Stimulated activated CD4-positive, alpha-beta T cell treated with anti-CD3 and anti-CD28 coated beads, TNF-alpha, amount 100 ng/mL, for 1 hour (primary cell): ENCODE data around the gene SH2B2.
"Not testable (repeated sequence)": the region's sequence is repeated elsewhere in the genome, so short reads cannot be mapped to it uniquely, and the experiment has no call there.

Experiments used
- DNase-seq, 3 donors: peaks; one replicate each; pipeline ENCODE4 v3.0.0-alpha.2; 2020; ENCODE audit warnings: low read depth in 3 of 3, low spot score in 1 of 3

The SH2B2 gene

DNA sequence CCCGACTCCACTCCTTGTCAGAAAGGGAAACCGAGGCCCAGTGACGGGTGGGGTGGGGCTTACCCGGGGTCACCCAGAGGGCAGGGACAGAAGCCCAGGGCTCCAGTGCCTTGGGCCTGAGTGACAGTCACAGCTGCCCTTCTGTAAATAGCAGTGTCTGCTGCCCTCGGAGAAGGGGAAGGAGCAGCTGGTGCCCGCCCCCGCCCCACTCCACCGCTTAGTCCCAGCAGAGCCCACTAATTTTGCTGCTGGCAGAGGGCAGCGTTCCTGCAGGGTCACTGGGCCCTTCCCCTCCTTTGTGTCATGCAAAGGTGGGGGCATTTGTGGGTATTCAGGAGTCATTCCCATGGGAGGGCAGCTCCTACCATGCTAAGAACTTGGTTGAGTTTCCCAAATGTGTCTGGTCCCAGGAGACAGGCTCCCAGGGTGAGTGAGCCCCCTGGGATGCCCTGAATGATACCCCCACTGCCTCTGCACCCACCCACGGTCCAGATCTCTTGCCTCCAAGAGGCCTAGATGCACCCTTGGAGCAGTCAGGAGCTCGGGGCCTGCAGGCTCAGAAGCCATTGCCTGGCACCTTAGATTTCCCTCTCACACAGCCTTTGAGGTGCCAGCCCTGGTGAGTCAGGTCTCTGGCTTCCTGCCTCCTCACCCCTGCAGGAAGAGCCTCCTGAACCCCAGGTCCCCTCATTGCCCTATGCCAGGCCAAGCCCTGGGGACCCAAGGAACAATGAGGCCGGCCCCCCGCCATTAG lies 17.2 kb downstream of the SH2B2 start:
- DNase-seq = no peak

DNA sequence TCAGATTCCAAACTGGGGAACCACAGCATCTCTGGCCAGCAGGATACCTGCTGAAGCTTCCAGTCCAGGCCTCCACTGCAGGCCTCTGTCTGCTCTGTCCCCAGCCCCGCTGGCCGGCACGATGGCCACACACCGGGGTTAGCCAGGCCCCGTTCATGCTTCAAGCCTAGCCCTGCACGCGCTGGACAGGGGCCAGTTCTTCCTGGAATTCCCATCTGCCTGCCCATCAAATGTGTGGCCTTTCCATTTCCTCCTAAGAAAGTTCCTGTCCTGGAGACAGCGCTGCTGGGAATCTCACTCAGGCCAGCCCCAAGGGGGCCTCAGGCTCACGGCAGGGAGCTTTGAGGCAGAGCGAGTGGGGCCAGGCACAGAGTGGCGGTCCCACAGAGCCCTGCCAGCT lies 18.0 kb downstream of the SH2B2 start:
- DNase-seq = no peak

DNA sequence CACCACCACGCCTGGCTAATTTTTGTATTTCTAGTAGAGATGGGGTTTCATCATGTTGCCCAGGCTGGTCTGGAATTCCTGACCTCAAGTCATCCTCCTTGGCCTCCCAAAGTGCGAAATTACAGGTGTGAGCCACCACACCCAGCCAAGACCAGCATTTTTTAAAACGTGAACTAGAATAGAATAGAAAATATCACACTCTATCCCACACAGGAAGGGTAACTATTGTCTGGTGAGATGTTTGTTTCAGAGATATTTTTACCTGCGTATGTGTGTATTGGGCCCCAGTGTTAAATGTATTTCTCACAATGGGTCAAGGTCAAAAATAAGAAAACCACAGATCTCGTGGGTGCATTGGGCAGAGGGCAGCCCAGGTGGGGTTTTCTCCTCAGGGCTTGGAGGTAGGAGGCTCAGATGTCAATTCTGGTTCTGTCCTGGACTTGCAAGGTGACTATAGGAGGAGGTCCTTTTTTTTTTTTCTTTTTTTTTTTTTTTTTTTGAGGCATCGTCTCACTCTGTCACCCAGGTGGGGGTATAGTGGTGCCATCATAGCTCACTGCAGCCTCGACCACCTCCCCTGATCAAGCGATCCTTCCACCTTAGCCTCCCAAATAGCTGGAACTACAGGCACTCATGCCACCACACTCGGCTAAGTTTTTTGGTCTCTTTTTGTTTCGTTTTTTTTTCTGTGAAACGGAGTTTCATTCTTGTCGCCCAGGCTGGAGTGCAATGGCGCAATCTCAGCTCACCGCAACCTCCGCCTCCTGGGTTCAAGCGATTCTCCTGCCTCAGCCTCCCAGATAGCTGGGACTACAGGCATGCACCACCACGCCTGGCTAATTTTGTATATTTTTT lies 19.0 kb downstream of the SH2B2 start:
- no peak for DNase-seq

DNA sequence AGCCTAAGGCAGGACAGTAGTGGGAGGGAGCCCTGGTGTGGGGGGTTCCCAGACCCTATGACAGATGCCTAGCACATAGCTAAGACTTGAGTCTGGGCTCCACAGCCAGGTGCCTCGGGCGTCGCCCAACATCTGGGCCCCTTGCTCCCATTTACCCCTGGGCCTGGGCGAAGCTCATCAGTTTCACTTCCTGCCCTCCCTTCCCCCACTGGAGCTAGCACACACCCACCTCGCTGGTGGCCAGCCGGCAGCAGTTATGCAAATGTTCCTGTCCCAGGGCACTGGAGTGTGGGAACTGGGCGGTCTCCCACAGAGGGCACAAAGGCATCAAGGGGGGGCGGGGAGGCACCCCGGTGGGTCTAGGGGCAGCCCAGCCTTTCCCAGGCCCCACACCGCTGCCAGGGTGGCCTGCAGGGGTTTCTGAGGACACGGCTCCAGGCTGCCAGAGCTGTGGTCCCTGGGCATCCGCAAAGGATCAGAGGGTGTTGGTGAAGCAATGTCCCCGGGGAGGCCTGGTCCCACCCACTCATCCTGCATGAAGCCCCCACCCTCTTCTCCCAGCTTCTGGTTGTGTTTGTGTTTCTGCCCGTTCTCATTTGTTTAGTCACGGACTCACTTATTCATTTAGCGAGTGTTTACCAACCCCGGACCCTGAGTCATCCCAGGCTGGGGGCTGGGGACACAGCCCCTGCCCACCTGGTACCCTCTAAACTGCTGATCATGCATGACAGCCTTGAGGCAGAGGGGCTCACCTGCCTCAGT lies 20.4 kb downstream of the SH2B2 start:
- DNase-seq = no peak

DNA sequence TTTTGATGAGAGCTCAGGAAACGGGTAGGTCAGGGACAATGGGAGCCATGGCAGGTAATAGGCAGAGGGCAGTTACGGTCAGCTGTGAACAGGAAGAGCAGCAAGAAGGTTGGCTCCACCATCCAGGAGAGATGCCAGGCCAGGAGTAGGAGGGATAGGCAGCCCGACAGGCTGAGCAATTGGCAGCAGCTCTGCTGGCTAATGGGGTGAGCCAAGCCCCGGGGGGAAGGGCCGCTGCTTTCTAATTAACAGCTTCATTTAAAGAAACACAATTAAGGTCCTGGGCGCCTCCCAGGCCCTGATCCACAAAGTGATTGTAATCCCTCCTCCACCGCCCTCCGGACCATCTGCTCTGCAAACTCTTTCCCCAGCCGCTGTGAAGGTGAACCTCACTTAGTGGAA lies 23.7 kb downstream of the SH2B2 start:
- no peak for DNase-seq

DNA sequence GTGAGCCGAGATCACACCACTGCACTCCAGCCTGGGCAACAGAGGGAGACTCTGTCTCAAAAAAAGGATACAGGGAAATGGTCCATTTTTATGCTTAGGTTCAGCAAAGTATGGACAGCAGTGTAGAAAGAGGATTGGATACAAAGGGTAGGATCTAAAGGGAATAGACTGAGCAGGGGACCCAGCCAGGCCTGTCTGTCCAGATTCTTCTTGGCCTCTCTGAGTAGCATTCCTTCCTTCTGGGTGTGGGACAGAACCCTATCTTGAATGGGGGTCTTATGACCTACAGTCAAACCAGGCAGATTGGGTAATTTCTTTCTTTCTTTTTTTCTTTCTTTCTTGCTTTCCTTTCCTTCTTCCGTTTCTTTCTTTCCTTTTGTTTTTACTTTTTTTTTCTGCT lies 25.6 kb downstream of the SH2B2 start:
- no peak for DNase-seq

DNA sequence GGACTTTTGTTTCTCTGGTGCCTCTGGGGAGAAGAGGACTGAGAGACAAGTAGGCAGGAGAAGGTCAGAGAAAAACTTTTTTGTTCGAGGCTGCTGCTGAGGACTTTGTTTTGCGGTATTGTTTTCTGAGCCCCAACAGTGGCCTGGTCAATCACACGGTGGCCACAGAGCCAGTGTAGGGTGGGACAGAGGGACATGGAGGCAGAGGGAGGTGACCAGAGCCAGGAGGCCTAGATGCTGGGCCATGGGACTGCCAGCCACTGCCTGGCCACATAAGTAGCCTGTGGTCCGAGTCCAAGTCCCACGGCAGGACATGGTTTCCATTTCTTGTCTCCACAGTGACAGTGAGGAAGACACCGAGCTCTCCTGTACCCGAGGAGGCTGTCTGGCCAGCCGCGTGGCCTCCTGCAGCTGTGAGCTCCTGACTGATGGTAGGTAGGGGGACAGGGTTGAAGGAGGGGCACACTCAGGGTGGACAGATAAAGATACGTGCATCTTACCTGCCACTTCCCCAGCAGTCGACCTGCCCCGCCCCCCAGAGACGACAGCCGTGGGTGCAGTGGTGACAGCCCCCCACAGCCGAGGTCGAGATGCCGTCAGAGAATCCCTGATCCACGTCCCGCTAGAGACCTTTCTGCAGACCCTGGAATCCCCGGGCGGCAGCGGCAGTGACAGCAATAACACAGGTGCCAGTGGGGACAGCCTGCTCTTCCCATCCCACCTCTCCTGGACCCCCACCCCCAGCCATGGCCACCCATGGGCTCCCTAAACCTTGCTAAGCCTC lies 27.5 kb downstream of the SH2B2 start:
- no peak for DNase-seq

DNA sequence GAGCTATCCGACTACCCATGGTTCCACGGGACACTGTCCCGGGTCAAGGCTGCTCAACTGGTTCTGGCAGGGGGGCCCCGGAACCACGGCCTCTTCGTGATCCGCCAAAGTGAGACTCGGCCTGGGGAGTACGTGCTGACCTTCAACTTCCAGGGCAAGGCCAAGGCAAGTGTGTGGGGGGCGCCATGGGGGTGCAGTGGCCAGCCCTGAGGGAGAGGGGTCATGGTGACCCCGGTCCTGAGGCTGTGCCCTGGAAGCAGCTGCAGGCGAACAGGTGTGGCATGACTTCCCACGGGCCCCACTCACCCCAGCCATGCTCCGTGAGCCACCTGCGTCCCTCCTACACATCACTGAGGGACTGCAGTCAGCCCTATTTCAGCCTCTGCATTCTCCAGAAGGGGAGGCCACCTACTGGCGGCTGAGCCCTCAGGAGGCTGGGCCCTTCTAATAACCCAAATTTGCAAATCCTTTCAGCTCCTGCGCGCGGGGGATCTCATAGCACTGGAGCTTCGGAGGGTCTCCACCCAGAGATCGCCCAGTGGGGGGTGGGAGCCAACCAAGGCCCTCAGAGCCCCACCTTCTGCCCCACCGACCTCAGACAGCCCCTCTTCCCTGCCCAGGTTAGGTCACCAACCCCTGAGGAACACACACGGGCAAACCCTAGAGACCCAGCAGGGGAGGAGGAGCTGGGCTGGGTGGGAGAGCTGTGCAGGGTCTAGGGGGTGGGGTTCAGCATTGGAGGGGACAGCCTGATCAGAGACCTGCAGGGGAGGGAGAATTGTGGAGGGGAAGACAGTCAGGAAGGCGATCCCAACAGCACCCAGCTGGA lies 30.8 kb downstream of the SH2B2 start:
- DNase-seq = no peak

DNA sequence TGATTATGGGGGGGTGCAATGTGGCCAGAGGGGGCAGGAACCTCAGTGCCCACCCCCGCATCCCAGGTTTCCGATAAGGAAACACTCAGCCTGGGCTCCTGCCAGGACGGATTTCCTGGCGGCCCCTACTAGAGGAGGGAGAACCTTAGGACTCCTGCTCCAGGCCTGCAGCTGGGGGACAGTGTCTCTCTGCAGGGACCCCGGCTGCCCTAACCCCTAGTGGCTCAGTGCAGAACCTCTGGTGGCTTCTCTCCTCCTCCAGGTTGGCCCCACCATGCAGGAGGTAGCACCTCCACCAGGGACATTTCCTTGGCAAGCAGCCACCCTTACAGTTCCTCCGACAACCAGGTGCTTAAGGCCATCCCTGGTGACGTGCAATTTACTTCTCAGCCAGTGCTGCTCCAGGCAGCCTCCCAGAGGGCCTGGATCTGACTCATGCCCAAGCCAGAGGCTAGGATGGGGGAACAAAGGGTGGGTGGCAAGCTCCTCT lies 31.9 kb downstream of the SH2B2 start:
- DNase-seq = no peak

DNA sequence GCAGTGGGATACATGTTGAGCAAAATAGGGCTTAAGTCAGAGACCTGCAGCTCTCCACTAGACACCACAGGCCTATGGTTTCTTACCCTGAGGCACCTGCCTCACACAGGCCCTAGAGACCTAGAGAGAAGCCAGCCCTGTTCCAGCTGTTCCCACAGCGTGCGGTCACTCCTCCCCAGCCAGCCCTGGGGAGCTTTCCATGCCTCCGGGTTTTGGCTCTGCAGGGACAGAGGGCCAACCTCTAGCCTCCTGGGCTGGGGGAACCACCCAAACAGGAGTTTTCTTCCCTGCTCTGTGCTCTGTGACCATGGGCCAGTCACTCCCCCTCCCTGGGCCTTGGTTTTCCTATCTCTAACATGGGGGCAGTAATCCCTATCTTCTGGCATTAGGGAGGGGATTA lies 33.0 kb downstream of the SH2B2 start:
- no peak for DNase-seq

DNA sequence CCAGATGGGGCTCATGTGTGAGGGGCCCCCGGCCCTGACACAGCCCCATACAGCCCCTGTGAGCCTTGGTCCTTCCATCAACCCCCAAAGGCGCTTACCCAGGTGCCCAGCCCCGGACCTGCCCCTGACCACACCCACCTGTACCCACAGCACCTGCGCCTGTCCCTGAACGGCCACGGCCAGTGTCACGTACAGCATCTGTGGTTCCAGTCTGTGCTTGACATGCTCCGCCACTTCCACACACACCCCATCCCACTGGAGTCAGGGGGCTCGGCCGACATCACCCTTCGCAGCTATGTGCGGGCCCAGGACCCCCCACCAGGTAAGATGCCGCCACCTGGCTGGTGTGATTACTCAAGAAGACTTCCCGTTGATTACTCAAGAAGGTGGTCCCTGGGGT lies 33.5 kb downstream of the SH2B2 start:
- no peak for DNase-seq

DNA sequence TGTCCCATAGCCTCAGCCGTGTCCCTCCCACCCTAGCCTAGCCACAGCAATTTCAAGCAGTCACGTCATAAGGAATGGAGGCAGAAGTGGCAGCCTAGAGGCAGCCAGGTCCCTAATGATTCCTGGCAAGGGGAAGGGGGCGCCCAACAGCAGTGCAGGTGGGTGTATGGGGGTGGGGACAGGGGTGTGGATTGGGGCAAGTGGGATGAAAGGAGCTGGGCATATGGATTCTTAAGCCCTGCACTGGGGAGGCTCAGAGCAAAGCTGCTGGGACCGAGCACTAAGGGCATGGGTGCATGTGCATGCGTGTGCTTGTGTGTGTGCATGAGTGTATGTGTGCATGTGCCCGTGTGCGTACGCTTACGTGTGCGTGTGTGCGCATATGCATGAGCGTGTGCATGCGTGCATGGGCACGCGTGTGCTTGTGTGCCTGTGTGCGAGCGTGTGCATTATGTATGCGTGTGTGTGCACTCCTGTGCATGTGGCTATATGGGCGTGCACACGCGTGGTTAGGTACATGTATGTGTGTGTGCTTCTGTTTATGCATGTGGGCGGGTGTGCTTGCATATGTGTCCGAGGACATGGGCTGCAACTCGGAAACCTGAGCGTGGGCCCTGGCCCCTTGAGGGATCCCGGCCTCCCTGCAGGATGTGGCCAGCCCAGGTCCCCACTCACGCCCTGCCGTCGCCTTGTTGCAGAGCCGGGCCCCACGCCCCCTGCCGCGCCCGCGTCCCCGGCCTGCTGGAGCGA lies 34.1 kb downstream of the SH2B2 start:
- DNase-seq = no peak

DNA sequence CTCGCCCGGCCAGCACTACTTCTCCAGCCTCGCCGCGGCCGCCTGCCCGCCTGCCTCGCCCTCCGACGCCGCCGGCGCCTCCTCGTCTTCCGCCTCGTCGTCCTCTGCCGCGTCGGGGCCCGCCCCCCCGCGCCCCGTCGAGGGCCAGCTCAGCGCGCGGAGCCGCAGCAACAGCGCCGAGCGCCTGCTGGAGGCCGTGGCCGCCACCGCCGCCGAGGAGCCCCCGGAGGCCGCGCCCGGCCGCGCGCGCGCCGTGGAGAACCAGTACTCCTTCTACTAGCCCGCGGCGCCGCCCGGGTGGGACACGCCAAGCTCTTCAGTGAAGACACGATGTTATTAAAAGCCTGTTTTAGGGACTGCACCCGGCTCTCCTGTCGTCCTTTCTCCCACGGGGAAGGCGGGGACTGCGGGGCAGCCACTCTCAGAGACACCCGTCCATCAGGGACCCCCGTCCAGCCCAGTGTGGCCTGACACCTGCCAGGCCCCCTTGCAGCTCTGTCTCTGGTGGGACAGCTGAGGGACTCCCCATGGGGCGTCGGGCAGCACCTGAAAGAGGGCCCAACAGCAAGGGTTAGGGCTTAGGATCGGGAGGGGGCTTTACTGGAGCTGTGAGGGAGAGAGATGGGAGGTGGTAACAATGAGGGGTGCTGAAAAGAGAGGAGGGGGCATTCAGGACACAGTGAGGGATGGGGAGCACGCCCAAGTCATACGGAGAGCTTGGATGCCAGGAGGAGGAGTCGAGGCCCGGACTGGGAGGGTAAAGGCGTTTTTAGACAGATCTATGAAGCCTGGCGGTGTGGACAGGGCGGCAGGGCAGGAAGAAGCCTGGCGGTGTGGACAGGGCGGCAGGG lies 34.9 kb downstream of the SH2B2 start:
- no peak for DNase-seq

DNA sequence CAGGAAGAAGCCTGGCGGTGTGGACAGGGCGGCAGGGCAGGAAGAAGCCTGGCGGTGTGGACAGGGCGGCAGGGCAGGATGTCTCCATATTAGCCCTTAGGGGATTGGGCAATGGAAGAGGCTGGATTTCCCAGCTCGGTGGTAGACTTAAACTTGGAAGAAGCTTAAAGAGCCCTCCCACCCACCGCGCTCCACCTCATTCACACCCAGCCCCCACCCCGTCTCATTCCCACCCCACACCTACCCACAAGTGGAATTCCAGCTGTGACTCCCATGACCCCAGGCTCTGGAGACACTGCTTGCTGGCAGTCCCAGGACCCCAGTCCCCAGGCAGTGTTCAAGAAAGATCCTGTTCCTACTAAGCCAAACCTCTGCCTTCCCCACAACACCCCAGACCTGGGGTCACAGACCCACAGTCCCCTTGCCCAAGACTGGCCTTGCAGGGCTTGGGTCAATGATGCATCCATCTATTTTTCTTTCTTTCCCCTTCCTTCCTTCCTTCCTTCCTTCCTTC lies 35.6 kb downstream of the SH2B2 start:
- no peak for DNase-seq

DNA sequence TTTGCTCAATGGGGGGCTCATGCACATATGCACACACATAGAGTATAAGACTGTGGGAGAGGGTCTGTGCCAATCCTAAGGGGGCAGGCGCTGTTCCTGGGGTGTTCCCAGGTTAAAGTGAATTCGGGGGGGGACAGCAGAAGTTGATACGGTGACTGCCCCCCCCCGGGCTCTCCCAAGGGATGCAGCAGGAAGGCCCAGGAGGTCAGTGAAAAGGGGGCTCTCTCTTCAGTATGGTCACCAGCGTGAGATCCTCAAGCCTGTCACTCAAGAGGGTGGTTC lies 37.2 kb downstream of the SH2B2 start:
- DNase-seq = no peak

DNA sequence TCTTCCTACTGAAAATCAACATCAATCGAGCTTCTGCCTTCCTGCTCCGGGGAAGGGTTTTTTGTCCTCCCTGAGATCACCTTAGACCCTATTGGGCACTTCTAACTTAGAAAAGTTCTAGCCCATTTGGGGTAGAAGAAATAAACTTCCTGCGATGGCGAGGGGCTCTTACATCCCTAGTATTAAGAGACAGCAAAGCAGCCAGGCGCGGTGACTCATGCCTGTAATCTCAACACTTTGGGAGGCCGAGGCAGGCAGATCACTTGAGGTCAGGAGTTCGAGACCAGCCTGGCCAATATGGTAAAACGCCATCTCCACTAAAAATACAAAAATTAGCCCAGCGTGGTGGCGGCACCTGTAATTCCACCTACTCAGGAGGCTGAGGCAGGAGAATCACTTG lies 38.4 kb downstream of the SH2B2 start:
- DNase-seq = not testable (repeated sequence)

DNA sequence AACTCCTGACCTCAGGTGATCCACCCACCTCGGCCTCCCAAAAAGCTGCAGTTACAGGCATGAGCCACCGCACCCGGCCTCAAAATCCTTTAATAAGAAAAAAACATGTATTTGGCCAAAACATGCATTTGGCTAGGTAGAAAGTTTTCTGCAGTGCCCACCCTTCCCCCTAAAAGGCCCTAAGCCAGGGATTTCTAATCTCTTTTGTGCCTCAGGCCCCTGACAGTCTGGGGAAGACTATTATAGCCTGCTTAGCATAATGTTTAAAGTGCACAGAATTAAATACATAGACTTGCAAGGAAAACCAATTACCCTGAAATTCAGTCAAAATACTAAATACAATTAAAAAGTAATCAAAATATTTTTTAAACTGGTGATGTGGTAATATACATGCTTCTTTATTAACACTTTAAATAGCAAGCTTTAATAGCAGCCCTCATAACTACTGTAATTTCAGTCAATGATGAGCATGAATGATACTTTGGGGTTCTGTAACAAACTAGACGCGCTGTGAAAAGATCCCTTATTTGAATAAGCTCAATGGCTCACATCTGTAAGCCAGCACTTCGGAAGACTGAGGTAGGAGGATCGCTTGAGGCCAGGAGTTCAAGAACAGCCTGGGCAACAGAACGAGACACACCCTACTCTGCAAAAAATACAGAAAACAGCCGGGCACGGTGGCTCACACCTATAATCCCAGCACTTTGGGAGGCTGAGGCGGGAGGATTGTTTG lies 39.7 kb downstream of the SH2B2 start:
- DNase-seq = no peak

DNA sequence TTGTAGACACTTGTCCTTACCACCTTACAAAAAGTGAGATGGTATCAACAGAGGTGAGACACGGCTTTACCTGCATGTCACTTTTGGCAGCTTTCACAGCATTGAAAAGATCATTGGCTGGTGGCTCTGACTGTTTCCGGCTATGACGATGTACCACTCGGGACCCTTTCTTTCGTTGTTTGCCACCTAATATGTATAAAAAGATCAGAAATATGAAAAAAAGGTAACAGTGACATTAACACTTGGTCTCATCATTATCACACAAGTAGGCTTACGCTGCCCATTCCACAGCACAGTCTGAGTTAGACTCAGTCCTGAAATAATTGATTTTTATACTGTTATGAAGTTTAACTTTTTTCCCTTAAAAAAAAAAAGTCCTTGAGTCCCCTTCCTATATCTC lies 40.5 kb downstream of the SH2B2 start:
- DNase-seq = not testable (repeated sequence)
